Measurements from ENCODE around the gene AFF3. TPM values are rescaled to one million over a fixed set of nuclear protein-coding genes. Genes with fewer than 3 reads are reported as not detected.

AFF3 gene
- total and polyA plus RNA-seq, 2 of the 13 experiments (the other 11 are each of a cell fraction or from before 2014, with no cell fraction given), result not detected

DNA sequence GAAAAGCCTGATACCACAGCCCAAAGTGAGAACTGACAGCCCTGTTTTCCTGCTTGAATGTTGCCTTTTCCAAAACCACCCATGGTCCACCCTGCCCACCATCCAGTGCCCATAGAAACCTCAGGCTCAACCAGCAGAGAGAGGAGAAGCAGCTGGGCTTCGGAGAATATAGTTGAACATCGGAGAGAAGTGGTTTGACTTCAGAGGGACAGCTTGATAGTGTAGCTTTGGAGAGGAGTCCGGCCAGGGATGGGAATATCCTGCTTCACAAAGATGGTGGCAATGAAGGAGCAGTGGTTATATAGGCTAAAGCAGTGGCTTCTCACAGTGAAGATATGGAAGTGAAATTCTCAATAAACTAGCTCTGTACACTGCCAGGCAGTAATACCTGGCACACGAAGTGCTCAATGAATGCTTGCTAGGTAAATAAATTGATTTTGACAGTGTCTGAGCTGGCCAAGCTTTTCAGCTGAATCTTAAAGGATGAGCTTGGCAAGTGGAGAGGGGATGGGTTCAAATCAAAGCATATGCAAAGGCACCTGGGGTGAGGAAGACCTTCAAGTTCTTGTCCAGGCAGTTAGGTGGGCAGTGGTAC, 21.2 kb downstream of the AFF3 start:
- no peak for ATAC-seq

More for the DNA sequence above, 21.2 kb downstream of the AFF3 start:
- no peaks in the 10 kb centered on the region for H3K36me3 ChIP-seq (replicated peaks in 1 of 2; ENCODE audit: control insufficient read depth in 1 of 2, insufficient read depth in 2 of 2, low read length in 2 of 2)
- no TSS peak for BruUV-seq (replicated peaks)
- intact Hi-C loops (cut with micrococcal nuclease; ENCODE audit: unreplicated experiment) (no loop called here), in situ Hi-C loops (cut with HindIII; ENCODE audit: extremely low pct_ligation_motif_present, low pct_unique_long_range_greater_than_20kb) (no loop called here)
- no peak overlapping the region for H3K4me2 ChIP-seq (ENCODE audit: low read depth, low read length)
- DNase-seq (ENCODE audit: low spot score) (no peak), FAIRE-seq (no peak)
- no peaks in the 10 kb centered on the region for H3K4me1 ChIP-seq (ENCODE audit: insufficient read depth, low read length)
- no peaks in the 10 kb centered on the region for H4K20me1 ChIP-seq (ENCODE audit: insufficient read depth, low read length)
- H3K4me3 ChIP-seq (replicated peaks in 1 of 3; ENCODE audit: insufficient read depth in 1 of 3, low read depth in 2 of 3, low read length in 3 of 3), result no peak overlapping the region
- no peaks in the 10 kb centered on the region for H3K9me3 ChIP-seq (ENCODE audit: low read length)
- no peaks in the 10 kb centered on the region; a peak in 1 of 5 replicates for H3K27me3 ChIP-seq (ENCODE audit: control insufficient read depth in 1 of 2, insufficient read depth in 2 of 2, low read length in 2 of 2)
- no peak overlapping the region for H3K27ac ChIP-seq (ENCODE audit: extremely low read length, insufficient read depth, low read length)
- WGBS (ENCODE audit: low lambda C conversion rate), result 33% methylated on average over 4 of the region's 4 CpGs
- no peak overlapping the region for H3K9ac ChIP-seq (ENCODE audit: insufficient read depth, low read depth, low read length)
- H3K79me2 ChIP-seq (ENCODE audit: insufficient read depth, low read length), result no peaks in the 10 kb centered on the region
- TF ChIP-seq DNMT3B (CRISPR knock-in tag; conservative IDR thresholded peaks at IDR 0.05), result no peak
- TF ChIP-seq SRSF9 (IDR thresholded peaks at IDR 0.05; ENCODE audit: borderline replicate concordance, insufficient read depth, low read depth, low read length, poor library complexity, severe bottlenecking), result no peak
- no peak for TF ChIP-seq ZNF24 (IDR thresholded peaks at IDR 0.05)
- TF ChIP-seq AGO2 (optimal IDR thresholded peaks at IDR 0.05; ENCODE audit: low read depth, low read length), result no peak
- no peak for TF ChIP-seq ETV6 (CRISPR knock-in tag; conservative IDR thresholded peaks at IDR 0.05)
- TF ChIP-seq HNRNPK (IDR thresholded peaks at IDR 0.05; ENCODE audit: low read depth, low read length, poor library complexity, severe bottlenecking), result no peak
- TF ChIP-seq, protein P1, sequence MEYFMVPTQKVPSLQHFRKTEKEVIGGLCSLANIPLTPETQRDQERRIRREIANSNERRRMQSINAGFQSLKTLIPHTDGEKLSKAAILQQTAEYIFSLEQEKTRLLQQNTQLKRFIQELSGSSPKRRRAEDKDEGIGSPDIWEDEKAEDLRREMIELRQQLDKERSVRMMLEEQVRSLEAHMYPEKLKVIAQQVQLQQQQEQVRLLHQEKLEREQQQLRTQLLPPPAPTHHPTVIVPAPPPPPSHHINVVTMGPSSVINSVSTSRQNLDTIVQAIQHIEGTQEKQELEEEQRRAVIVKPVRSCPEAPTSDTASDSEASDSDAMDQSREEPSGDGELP (IDR thresholded peaks at IDR 0.05; ENCODE audit: borderline replicate concordance, low read depth), result no peak
- TF ChIP-seq FOXO1 (CRISPR knock-in tag; IDR thresholded peaks at IDR 0.05), result no peak
- TF ChIP-seq ZNF713 (CRISPR knock-in tag; IDR thresholded peaks at IDR 0.05), result no peak
- no peak for TF ChIP-seq SAFB2 (CRISPR knock-in tag; IDR thresholded peaks at IDR 0.05; ENCODE audit: borderline replicate concordance, low read depth)
- TF ChIP-seq FOXK2 (IDR thresholded peaks at IDR 0.05), result no peak
- TF ChIP-seq, protein P2, sequence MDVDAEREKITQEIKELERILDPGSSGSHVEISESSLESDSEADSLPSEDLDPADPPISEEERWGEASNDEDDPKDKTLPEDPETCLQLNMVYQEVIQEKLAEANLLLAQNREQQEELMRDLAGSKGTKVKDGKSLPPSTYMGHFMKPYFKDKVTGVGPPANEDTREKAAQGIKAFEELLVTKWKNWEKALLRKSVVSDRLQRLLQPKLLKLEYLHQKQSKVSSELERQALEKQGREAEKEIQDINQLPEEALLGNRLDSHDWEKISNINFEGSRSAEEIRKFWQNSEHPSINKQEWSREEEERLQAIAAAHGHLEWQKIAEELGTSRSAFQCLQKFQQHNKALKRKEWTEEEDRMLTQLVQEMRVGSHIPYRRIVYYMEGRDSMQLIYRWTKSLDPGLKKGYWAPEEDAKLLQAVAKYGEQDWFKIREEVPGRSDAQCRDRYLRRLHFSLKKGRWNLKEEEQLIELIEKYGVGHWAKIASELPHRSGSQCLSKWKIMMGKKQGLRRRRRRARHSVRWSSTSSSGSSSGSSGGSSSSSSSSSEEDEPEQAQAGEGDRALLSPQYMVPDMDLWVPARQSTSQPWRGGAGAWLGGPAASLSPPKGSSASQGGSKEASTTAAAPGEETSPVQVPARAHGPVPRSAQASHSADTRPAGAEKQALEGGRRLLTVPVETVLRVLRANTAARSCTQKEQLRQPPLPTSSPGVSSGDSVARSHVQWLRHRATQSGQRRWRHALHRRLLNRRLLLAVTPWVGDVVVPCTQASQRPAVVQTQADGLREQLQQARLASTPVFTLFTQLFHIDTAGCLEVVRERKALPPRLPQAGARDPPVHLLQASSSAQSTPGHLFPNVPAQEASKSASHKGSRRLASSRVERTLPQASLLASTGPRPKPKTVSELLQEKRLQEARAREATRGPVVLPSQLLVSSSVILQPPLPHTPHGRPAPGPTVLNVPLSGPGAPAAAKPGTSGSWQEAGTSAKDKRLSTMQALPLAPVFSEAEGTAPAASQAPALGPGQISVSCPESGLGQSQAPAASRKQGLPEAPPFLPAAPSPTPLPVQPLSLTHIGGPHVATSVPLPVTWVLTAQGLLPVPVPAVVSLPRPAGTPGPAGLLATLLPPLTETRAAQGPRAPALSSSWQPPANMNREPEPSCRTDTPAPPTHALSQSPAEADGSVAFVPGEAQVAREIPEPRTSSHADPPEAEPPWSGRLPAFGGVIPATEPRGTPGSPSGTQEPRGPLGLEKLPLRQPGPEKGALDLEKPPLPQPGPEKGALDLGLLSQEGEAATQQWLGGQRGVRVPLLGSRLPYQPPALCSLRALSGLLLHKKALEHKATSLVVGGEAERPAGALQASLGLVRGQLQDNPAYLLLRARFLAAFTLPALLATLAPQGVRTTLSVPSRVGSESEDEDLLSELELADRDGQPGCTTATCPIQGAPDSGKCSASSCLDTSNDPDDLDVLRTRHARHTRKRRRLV (CRISPR knock-in tag; IDR thresholded peaks at IDR 0.05), result no peak
- TF ChIP-seq ESRRA (CRISPR knock-in tag; IDR thresholded peaks at IDR 0.05; ENCODE audit: low read depth), result no peak
- TF ChIP-seq MBD4 (IDR thresholded peaks at IDR 0.05; ENCODE audit: borderline replicate concordance, low read length), result no peak
- TF ChIP-seq SNAPC2 (CRISPR knock-in tag; IDR thresholded peaks at IDR 0.05), result no peak
- TF ChIP-seq ASH2L (IDR thresholded peaks at IDR 0.05; ENCODE audit: insufficient read length, low read depth, low read length), result no peak
- TF ChIP-seq, protein P3, sequence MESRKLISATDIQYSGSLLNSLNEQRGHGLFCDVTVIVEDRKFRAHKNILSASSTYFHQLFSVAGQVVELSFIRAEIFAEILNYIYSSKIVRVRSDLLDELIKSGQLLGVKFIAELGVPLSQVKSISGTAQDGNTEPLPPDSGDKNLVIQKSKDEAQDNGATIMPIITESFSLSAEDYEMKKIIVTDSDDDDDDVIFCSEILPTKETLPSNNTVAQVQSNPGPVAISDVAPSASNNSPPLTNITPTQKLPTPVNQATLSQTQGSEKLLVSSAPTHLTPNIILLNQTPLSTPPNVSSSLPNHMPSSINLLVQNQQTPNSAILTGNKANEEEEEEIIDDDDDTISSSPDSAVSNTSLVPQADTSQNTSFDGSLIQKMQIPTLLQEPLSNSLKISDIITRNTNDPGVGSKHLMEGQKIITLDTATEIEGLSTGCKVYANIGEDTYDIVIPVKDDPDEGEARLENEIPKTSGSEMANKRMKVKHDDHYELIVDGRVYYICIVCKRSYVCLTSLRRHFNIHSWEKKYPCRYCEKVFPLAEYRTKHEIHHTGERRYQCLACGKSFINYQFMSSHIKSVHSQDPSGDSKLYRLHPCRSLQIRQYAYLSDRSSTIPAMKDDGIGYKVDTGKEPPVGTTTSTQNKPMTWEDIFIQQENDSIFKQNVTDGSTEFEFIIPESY (CRISPR knock-in tag; IDR thresholded peaks at IDR 0.05), result no peak
- no peak for TF ChIP-seq EHMT2 (IDR thresholded peaks at IDR 0.05; ENCODE audit: borderline replicate concordance, low read depth, low read length)
- TF ChIP-seq RNF2 (conservative IDR thresholded peaks at IDR 0.05; ENCODE audit: low read depth), result no peak
- H2AFZ ChIP-seq (ENCODE audit: low read length), result no peak overlapping the region
- CTCF ChIA-PET (ENCODE audit: low intra/inter-chr PET ratio, low total read pairs), result no interaction called here
- POLR2A ChIA-PET, result no interaction called here

Measured in HepG2 (cell line).